Measurements from ENCODE around the gene KLHL18.
"Not testable (repeated sequence)": the region's sequence is repeated elsewhere in the genome, so short reads cannot be mapped to it uniquely, and the experiment has no call there.

Gene KLHL18

GRCh38 chr3:47362701-47363100 lies 80.0 kb downstream of the KLHL18 start:
- no peak for DNase-seq (ENCODE audit: low read depth)

DNA sequence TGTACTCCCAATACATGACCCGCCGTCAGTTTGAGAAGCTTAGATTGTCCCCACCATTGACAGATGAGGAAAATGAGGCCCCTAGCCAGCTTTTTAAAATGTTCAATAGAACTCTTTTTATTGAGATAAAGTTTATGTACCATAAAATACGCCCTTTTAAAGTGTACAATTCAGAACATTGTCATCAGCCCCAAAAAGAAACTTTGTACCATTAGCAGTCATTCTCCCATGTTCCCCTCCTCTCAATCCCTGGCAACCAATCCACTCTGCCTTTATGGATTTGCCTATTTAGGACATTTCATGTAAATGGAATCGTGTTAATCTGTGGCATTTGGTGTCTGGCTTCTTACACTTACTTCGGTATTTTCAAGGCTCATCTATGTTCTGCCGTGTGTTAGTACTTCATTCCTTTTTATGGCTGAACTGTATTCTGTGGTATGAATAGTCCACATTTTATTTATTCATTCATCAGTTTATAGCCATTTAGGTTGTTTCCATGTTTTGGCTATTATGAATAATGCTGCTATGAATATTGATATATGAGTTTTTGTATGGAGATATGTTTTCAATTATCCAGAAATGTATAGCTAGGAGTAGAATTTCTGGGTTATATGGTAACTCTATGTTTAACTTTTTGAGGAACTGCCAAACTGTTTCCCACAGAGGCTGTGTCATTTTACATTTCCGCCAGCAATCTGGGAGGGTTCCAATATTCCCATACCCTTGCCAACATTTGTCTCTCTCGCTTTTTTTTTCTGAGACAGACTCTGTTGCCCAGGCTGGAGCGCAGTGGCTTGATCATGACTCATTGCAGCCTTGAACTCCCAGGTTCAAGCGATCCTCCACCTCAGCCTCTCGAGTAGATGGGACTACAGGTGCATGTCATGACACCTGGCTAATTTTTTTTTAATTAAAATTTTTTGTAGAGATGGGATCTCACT lies 82.7 kb downstream of the KLHL18 start:
- peak; percentile 61 for DNase-seq (ENCODE audit: low read depth)

DNA sequence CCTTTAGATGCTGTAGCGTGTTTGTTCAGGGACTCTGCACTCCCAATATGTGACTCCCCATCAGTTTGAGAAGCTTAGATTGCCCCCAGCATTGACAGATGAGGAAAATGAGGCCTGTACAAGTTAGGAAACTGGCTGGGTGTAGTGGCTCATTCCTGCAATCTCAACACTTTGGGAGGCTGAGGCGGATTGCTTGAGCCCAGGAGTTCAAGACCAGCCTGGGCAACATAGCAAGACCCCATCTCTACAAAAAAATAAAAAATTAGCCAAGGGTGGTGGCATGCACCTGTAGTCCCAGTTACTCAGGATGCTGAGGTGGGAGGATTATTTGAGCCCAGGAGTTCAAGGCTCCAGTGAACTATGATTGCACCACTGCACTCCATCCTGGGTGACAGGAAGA lies 84.1 kb downstream of the KLHL18 start:
- DNase-seq (ENCODE audit: low read depth), result no peak

DNA sequence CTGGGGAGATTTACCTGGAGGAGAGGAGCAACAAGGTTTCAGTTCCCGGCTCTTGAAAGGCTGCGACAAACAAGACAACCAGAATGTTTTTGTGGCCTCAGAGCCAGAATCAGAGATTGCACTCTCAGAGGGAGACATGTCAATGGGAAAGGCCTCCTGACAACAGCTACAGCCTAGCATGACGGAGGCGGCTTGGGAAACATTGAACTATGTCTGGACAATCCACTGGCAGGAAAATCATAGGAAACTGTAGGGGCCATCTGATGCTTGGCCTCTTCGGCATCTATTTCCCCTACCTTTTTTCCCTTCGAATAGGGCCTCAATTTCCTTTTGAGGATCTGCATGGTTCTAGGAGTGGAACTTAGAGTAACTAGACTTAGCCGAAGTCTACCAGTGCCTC lies 84.9 kb downstream of the KLHL18 start:
- DNase-seq (ENCODE audit: low read depth), result no peak

DNA sequence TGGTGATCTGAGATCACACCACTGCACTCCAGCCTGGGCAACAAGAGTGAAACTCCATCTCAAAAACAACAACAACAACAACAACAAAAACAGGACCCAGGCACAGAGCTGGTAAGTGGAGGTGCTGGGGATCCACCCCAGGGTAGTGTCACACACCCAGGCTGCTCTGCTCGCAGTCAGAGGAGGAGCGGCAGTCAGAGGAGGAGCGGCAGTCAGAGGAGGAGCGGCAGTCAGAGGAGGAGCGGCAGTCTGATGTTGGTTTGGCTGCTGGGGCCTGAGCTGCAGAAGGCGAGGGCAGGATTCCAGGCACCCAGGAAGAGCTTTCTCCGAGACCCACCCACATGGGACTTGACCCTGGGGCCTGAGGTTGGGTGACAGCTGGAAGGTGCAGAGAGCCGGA lies 87.3 kb downstream of the KLHL18 start:
- not testable (repeated sequence) for DNase-seq (ENCODE audit: low read depth)

- DNase-seq (ENCODE audit: low read depth), result no peak
Observed at GRCh38 chr3:47370887-47371697, 88.3 kb downstream of the KLHL18 start.

- DNase-seq (ENCODE audit: low read depth), result no peak
Observed at GRCh38 chr3:47374587-47374986, 91.8 kb downstream of the KLHL18 start.

DNA sequence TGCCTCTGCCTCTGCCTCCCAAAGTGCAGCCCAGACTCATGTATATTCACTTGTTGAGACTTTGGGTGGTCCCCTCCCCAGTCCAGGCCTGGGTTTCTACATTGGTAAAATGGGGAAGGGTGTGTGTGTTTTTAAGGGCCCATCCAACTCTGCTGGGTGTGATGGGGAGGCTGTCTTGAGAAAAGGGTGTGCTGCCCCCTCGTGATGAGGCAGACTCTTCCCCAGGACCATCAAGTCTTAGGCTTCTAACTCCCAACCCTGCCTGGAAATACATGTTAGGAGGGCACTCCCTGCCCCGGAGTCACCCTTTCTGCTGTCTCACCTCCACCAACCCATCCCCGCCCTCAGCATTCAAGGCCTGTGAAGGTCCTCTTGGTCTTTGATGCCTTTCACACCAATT lies 93.6 kb downstream of the KLHL18 start:
- no peak for DNase-seq (ENCODE audit: low read depth)

DNA sequence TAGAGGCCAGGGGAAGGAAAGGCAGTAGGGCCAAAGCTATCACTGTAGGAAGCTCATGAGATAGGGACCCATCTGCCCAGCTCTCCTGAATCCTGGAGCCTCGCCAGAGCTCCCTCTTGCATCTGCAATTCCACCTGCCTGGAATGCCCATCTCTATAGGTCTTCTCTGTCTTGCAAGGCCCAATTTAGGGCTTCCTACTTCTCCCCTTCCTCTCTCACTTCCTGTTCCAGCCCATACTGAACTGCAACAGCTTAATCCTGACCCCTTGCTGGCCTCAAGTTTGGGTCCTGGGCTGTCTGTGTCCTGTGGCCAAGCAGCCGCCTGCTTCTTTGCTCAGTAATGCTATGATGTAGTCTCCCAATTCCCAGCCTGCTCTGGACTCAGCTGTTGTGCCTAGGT lies 94.4 kb downstream of the KLHL18 start:
- no peak for DNase-seq (ENCODE audit: low read depth)

DNA sequence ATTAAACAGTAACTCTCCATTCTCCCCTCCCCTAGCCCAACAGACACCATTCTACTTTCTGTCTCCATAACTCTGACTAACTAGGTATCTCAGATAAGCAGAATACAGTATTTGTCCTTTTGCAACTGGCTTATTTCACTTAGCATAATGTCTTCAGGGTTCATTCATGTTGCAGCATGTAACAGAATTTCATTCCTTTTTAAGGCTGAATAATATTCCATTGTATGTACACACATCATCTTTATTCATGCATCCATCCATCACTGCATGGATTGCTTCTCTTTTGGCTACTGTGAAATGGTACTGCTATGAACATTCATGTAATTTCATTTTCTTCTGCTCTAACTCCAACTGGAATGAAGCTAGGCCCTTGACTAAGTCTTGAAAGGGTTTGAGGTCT lies 96.1 kb downstream of the KLHL18 start:
- DNase-seq (ENCODE audit: low read depth), result no peak

DNA sequence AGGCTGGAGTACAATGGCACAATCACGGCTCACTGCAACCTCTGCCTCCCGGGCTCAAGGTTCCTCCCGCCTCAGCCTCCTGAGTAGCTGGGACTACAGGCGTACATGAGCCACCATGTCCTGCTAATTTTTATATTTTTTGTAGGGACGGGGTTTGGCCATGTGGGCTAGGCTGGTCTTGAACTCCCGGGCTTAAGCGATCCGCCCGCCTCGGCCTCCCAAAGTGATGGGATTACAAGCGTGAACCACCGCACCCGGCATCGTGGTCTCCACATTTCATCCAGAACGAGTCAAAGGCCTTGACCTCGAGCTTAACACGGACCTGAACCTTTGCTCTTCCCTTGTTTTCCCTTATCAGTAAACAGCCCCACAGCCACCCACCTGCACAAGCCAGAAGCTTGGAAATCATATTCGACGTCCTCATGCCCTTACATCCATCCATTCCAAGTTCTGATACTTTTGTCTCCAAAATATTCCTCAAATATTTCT lies 96.7 kb downstream of the KLHL18 start:
- DNase-seq (ENCODE audit: low read depth), result no peak

DNA sequence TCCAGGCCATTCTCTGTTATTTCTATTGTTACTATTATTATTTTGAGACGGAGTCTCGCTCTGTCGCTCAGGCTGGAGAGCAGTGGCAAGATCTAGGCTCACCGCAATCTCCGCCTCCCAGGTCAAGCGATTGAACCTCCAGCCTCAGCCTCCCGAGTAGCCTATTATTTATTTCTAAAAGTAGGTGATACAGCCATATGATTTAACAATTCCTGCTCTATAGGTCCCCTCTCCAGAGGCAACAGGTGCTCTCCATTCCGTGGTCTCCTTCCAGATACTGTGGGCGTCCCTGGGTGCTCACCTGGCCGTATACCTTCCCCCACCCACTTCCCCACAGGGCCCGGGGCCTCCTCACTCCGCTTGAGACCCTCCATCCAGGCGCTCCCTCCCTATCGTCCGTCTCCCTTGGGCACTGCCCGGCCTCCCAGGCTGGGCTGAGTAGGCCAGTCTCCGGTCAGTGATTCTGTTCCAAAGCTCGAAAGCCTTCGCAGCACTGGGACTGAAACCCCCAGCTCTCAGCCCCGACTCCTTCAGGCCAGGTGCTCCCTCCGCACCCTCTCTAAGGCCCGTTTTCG lies 97.4 kb downstream of the KLHL18 start:
- no peak for DNase-seq (ENCODE audit: low read depth)

GRCh38 chr3:47380601-47381316 lies 98.0 kb downstream of the KLHL18 start, which contains the start of gene PTPN23:
TSS of gene PTPN23 (plus strand) at chr3:47381021. CDS start at chr3:47381097, 76 bp downstream.
- peak; percentile 92 for DNase-seq (ENCODE audit: low read depth)

DNA sequence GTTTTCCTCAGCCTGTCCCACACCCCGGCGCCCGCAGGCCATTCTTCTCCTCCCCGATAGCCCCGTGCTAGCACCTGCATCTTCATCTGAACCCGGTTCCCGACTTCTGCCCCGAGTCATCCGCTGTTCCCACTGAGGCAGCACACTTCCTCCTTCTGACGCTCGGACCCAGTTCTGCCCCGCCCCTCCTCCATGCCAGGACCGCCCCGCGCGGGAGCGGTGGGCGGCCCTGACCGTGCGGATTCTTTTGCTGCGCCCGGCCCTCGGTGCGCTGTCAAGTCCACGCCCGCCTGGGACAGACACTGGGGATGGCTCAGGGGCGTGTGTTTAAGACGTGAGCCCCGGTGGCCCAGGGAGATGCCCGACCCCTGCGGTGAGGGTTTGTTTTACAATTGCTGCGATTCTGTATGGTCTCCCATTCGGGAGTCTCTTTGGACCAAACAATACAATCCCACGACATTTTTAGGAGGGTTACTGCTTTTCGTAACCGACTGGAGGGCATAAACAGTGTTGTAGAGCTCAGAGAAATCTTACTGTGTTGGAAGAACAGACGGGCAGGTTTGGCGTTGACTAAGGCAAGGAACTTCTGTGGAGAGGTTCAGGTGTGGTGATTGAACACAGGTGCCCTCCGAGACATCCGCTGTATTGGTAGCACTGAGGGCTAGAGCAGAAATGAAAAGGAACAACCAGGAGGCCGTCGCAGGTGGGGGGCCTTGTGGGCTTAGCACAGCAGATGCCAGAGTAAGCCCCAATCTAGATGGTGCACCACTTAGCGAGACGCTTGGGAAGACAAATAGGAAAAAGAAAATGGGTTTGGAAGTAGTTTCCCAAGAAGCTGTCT lies 98.8 kb downstream of the KLHL18 start:
- peak; percentile 61 for DNase-seq (ENCODE audit: low read depth)

DNA sequence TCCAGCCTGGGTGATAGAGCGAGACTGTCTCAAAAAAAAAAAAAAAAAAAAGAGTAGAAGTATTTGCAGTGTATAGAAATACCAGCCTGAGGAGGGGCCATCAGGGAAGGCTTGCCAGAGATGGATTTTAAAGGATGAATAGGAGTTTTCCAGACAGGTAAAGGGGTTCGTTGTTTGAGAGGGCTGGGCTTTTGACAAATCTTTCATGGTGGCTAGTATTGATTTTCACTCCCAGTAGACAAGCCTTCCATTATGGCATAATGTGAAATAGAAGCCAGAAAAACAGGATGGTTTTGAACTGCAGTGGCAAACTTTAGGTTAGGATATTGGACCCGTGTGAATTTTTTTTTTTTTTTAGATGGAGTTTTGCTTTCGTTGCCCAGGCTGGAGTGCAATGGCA lies 101.7 kb downstream of the KLHL18 start:
- no peak for DNase-seq (ENCODE audit: low read depth)

- DNase-seq (ENCODE audit: low read depth), result no peak
Observed at GRCh38 chr3:47385007-47385406, 102.3 kb downstream of the KLHL18 start.

DNA sequence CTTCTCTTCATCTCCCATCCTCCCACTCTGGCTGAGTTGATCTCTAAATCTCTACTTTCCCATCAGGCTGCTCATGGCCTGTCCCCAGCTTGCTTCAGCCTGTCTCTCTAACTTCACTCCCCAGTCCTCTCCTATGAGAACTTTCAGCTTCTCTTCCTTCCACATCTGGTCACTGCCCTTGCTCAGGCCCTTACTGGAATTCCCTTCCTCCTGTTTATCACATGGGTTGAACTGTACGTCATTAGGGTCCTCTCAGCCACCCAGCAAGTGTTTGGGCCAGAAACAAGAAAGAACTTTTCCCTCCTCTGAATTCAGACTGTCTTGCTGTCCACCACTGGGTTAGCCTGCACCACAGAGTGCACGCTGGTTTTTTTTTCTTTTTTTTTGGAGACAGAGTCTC lies 103.1 kb downstream of the KLHL18 start:
- DNase-seq (ENCODE audit: low read depth), result no peak

- DNase-seq (ENCODE audit: low read depth), result no peak
Observed at GRCh38 chr3:47392933-47393332, 110.2 kb downstream of the KLHL18 start.

GRCh38 chr3:47394140-47394870 lies 111.6 kb downstream of the KLHL18 start:
- no peak for DNase-seq (ENCODE audit: low read depth)

DNA sequence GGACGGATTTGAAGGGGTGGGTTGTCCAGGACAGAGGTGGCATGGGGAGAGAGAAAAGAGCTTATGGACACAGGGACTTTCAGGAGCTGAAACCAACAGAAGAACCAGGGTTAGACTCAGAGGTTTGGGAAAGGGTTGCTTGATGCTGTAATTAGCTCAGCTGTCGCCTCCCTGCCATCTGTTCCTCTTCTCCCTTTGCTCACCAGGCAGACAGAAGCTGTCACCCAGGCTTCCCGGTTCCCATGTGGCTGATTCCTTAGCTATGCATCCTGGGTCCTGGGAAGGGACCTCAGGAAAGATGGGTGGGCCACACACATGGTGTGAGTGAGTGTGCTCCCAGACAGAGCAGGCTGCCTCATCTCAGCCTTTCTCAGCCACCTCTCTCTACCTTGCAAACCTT lies 112.1 kb downstream of the KLHL18 start:
- DNase-seq (ENCODE audit: low read depth), result no peak
